Peyer's patch (tissue), 4 donors: ENCODE data around the gene UBE2E2. TPM values are rescaled to one million over a fixed set of nuclear protein-coding genes. Genes with fewer than 3 reads are reported as not detected.
"Not testable (repeated sequence)": the region's sequence is repeated elsewhere in the genome, so short reads cannot be mapped to it uniquely, and the experiment has no call there.

ENCODE experiments used
- DNase-seq, 3 donors: peaks; one replicate each; pipeline ENCODE4 v3.0.0-alpha.2; 2017 to 2019
- H3K27ac ChIP-seq, 4 donors: fragments of 200-600 bp; sonication (generic); one replicate each; pipeline ENCODE4 v1.5.1; 2016 to 2019
- H3K27me3 ChIP-seq, 2 donors: fragments of 200-600 bp; sonication (generic); one replicate each; pipeline ENCODE4 v1.5.1; 2019
- H3K36me3 ChIP-seq, 3 donors: fragments of 200-600 bp; sonication (generic); one replicate each; pipeline ENCODE4 v1.5.1; 2016 to 2019
- H3K4me1 ChIP-seq, 4 donors: fragments of 200-600 bp; sonication (generic); one replicate each; pipeline ENCODE4 v1.5.1; 2016 to 2019
- H3K4me3 ChIP-seq, 4 donors: fragments of 200-600 bp; sonication (generic); 1 replicate in 3 of 4; 2 replicates in 1 of 4; pipeline ENCODE4 v1.5.1; 2016 to 2019; ENCODE audit warnings: mild to moderate bottlenecking in 1 of 4
- H3K9me3 ChIP-seq, 4 donors: fragments of 200-600 bp; sonication (generic); one replicate each; pipeline ENCODE4 v1.5.1; 2016 to 2019; ENCODE audit warnings: mild to moderate bottlenecking in 1 of 4
- POLR2A ChIP-seq, 2 donors: fragments of 450-650 bp; IDR thresholded peaks; one replicate each; pipeline ENCODE4 v1.5.1; 2017; ENCODE audit warnings: antibody characterized with exemption in 2 of 2, mild to moderate bottlenecking in 2 of 2, moderate library complexity in 2 of 2
- total RNA-seq, 4 donors: library from RNA; depleted of rRNA; stranded (reverse); fragments of >200 nt; gene quantifications; one replicate each; pipeline ENCODE4 v1.1.0, GENCODE V29; 2016
- TF ChIP-seq, protein P1 (sequence below), 6 experiments: fragments of 450-650 bp in 4 of 6; fragments of 200-600 bp in 2 of 6; sonication (generic) in 1 of 6; IDR thresholded peaks; one replicate each; pipeline ENCODE4 v1.5.1; 2017 to 2019; ENCODE audit warnings: antibody characterized with exemption in 6 of 6, mild to moderate bottlenecking in 3 of 6, moderate library complexity in 1 of 6

The UBE2E2 gene
- total RNA-seq, 4 donors from 2014 or later: 0.70 to 37.1 (median 20.8) TPM

GRCh38 chr3:23169551-23169950 is 33.6 kb upstream of the UBE2E2 start:
- TF ChIP-seq POLR2A (IDR thresholded peaks at IDR 0.05): no peak
- TF ChIP-seq, protein P1, sequence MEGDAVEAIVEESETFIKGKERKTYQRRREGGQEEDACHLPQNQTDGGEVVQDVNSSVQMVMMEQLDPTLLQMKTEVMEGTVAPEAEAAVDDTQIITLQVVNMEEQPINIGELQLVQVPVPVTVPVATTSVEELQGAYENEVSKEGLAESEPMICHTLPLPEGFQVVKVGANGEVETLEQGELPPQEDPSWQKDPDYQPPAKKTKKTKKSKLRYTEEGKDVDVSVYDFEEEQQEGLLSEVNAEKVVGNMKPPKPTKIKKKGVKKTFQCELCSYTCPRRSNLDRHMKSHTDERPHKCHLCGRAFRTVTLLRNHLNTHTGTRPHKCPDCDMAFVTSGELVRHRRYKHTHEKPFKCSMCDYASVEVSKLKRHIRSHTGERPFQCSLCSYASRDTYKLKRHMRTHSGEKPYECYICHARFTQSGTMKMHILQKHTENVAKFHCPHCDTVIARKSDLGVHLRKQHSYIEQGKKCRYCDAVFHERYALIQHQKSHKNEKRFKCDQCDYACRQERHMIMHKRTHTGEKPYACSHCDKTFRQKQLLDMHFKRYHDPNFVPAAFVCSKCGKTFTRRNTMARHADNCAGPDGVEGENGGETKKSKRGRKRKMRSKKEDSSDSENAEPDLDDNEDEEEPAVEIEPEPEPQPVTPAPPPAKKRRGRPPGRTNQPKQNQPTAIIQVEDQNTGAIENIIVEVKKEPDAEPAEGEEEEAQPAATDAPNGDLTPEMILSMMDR (IDR thresholded peaks at IDR 0.05): no peak
- Histone ChIP-seq H3K4me1 (no peaks in the 10 kb centered on the region), H3K4me3 (no peak overlapping the region), H3K27me3 (no peaks in the 10 kb centered on the region), H3K36me3 (no peaks in the 10 kb centered on the region), H3K27ac (no peak overlapping the region), H3K9me3 (no peaks in the 10 kb centered on the region)
- no peak for DNase-seq

DNA sequence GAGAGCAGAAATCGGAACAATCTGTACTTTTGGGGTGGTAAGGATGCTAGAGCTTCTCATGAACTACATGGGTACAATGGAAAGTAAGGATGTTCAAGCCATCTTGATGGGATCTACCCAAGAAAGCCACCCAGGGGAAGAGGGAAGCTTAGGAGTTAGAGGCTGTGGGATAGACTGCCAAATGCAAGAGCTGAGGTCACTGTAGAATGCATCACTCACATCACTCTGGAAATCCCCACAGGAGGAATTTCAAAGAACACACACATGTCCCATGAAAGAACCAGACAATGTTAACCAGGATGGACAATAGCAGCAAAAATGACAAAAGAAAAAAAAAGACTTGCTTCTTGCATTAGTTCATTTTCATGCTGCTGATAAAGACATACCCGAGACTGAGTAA is 32.8 kb upstream of the UBE2E2 start:
- no peak overlapping the region for H3K4me3 ChIP-seq
- no peak overlapping the region for H3K27ac ChIP-seq
- H3K36me3 ChIP-seq: no peaks in the 10 kb centered on the region
- H3K4me1 ChIP-seq: no peaks in the 10 kb centered on the region
- no peak for DNase-seq
- TF ChIP-seq, protein P1 (IDR thresholded peaks at IDR 0.05): no peak
- no peak for TF ChIP-seq POLR2A (IDR thresholded peaks at IDR 0.05)
- H3K9me3 ChIP-seq: no peaks in the 10 kb centered on the region
- H3K27me3 ChIP-seq: no peaks in the 10 kb centered on the region

DNA sequence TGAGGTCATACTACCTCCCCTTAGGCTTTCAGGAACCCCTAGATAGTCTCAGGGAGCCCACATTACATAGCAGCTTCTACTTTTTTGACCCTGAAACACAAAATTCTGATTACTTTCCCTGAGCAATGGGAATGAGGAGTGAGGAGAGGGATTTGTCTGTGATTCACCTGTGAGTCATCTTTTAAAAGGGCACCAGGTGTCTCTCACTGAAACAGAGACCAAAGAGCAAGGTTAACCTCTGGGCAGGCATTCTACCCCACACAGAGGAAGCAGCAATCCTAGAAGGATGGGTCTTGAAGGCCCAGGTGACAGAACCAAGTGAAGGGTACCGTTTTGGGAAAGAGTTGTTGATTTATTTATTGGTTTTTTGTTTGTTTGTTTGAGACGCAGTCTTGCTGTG is 31.1 kb upstream of the UBE2E2 start:
- no peak for DNase-seq
- Histone ChIP-seq H3K4me1 (no peaks in the 10 kb centered on the region), H3K4me3 (no peak overlapping the region), H3K36me3 (no peaks in the 10 kb centered on the region), H3K9me3 (no peaks in the 10 kb centered on the region), H3K27me3 (no peaks in the 10 kb centered on the region), H3K27ac (no peak overlapping the region)
- no peak for TF ChIP-seq POLR2A (IDR thresholded peaks at IDR 0.05)
- TF ChIP-seq, protein P1 (IDR thresholded peaks at IDR 0.05): no peak

GRCh38 chr3:23174426-23175039 is 28.6 kb upstream of the UBE2E2 start:
- no peak for DNase-seq
- Histone ChIP-seq H3K9me3 (no peaks in the 10 kb centered on the region), H3K36me3 (no peaks in the 10 kb centered on the region), H3K27me3 (no peaks in the 10 kb centered on the region), H3K4me3 (no peak overlapping the region), H3K27ac (no peak overlapping the region), H3K4me1 (no peaks in the 10 kb centered on the region)
- TF ChIP-seq POLR2A (IDR thresholded peaks at IDR 0.05): no peak
- TF ChIP-seq, protein P1 (IDR thresholded peaks at IDR 0.05): no peak

- Histone ChIP-seq H3K9me3 (no peaks in the 10 kb centered on the region), H3K27ac (no peak overlapping the region), H3K27me3 (no peaks in the 10 kb centered on the region), H3K36me3 (no peaks in the 10 kb centered on the region), H3K4me3 (no peak overlapping the region), H3K4me1 (no peaks in the 10 kb centered on the region)
- TF ChIP-seq, protein P1 (IDR thresholded peaks at IDR 0.05): no peak
- no peak for TF ChIP-seq POLR2A (IDR thresholded peaks at IDR 0.05)
- DNase-seq: no peak
These were observed 27.6 kb upstream of the UBE2E2 start for GRCh38 chr3:23175341-23176083.

GRCh38 chr3:23176839-23177238 is 26.3 kb upstream of the UBE2E2 start:
- H3K4me1 ChIP-seq: not testable (repeated sequence)

More at GRCh38 chr3:23176839-23177238, 26.3 kb upstream of the UBE2E2 start:
- H3K4me3 ChIP-seq, H3K36me3 ChIP-seq, H3K27me3 ChIP-seq, H3K9me3 ChIP-seq, DNase-seq, H3K27ac ChIP-seq: not testable (repeated sequence)
